ENCODE data around the gene RABAC1. TPM values are rescaled to one million over a fixed set of nuclear protein-coding genes. Genes with fewer than 3 reads are reported as not detected.

Gene RABAC1
- total and polyA plus RNA-seq, 2 of the 8 experiments (the other 6 are each of a cell fraction or from before 2014, with no cell fraction given): 124 to 439 TPM

DNA sequence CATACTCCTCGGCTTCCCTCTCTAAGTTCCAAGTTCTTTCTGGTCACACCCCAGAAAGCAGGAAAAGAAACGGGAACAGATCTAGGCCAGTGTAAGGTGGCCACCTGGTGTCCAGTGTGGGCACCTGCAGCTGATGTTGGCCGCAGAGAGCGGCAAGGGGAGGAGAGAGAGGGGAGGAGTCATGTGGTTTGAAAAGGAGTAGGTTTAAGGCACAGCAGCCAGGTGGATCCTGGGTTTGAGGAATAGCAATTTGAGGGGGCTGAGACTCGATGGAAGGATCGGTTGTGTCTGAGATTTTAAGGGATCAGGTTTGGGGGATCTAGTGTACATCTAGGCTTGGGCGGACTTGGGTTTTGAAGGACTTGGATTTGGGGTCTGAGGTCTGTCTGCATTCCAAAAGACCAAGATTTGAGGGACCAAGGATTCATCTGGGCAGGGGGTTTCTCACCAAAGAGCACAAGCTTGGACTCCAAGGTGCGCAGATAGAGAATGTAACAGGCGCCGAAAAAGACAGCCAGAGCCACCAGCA lies 1.2 kb downstream of the RABAC1 start (continued):
- TF ChIP-seq POLR2AphosphoS5 (IDR thresholded peaks at IDR 0.05; ENCODE audit: low read depth, low read length) (no peak), SP1 (IDR thresholded peaks at IDR 0.05; ENCODE audit: low read depth, low read length) (no peak), RAD21 (IDR thresholded peaks at IDR 0.05 in 1 of 2, conservative IDR thresholded peaks at IDR 0.05 in 1 of 2; ENCODE audit: low read depth in 2 of 2, low read length in 2 of 2) (peak; percentile 84 to 86), TAF7 (optimal IDR thresholded peaks at IDR 0.05; ENCODE audit: borderline replicate concordance, low read depth, low read length) (no peak), CHD2 (IDR thresholded peaks at IDR 0.05; ENCODE audit: low read length) (no peak), SUZ12 (IDR thresholded peaks at IDR 0.05; ENCODE audit: low read length) (no peak), JUN (IDR thresholded peaks at IDR 0.05; ENCODE audit: low read depth, low read length) (no peak), NANOG (IDR thresholded peaks at IDR 0.05; ENCODE audit: insufficient read depth, low read depth, low read length, poor library complexity, severe bottlenecking) (no peak), SAP30 (IDR thresholded peaks at IDR 0.05; ENCODE audit: insufficient read depth, insufficient replicate concordance, low read length) (no peak)

Measured in H1 (cell line).